Peyer's patch (tissue), 4 donors: ENCODE measurements around the gene CSRNP2.

Source experiments
- POLR2A ChIP-seq, 2 donors: fragments of 450-650 bp; IDR thresholded peaks; one replicate each; pipeline ENCODE4 v1.5.1; 2017; ENCODE audit warnings: antibody characterized with exemption in 2 of 2, mild to moderate bottlenecking in 2 of 2, moderate library complexity in 2 of 2
- TF ChIP-seq, protein P1 (sequence below), 6 experiments: fragments of 450-650 bp in 4 of 6; fragments of 200-600 bp in 2 of 6; sonication (generic) in 1 of 6; IDR thresholded peaks; one replicate each; pipeline ENCODE4 v1.5.1; 2017 to 2019; ENCODE audit warnings: antibody characterized with exemption in 6 of 6, mild to moderate bottlenecking in 3 of 6, moderate library complexity in 1 of 6

DNA sequence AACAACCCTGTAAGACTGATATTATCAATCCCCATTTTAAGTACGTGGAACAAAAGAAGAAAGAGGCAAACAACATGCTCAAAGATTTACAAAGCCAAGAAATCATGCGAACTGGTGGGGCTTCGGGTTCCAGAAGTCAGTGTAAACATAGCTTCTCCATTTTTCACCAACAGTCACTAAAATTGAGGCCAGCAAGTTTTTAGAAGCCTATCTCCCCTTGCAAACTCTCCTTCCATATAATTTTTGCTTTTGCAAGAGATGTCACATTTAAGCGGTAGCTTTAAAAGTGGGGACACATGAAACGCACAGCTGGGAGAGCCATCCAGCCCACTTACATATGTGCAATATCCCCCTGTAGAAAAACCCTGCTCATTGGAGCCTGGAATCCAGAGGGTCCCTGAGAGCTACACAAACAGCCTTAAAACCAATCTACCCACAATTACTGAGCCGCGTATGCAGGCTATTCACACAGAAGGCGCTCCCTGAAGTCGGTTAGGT is 58.0 kb downstream of the CSRNP2 start:
- TF ChIP-seq, protein P1, sequence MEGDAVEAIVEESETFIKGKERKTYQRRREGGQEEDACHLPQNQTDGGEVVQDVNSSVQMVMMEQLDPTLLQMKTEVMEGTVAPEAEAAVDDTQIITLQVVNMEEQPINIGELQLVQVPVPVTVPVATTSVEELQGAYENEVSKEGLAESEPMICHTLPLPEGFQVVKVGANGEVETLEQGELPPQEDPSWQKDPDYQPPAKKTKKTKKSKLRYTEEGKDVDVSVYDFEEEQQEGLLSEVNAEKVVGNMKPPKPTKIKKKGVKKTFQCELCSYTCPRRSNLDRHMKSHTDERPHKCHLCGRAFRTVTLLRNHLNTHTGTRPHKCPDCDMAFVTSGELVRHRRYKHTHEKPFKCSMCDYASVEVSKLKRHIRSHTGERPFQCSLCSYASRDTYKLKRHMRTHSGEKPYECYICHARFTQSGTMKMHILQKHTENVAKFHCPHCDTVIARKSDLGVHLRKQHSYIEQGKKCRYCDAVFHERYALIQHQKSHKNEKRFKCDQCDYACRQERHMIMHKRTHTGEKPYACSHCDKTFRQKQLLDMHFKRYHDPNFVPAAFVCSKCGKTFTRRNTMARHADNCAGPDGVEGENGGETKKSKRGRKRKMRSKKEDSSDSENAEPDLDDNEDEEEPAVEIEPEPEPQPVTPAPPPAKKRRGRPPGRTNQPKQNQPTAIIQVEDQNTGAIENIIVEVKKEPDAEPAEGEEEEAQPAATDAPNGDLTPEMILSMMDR (IDR thresholded peaks at IDR 0.05) = no peak
- TF ChIP-seq POLR2A (IDR thresholded peaks at IDR 0.05) = no peak
